K562 (cell line): ENCODE data around the gene CCM2. TPM values are rescaled to one million over a fixed set of nuclear protein-coding genes. Genes with fewer than 3 reads are reported as not detected.
"Not testable (repeated sequence)": the region's sequence is repeated elsewhere in the genome, so short reads cannot be mapped to it uniquely, and the experiment has no call there.

Experiments
- BRD9 ChIP-seq: fragments of 450-650 bp; IDR thresholded peaks from 2 replicates; pipeline ENCODE4 v1.6.1; 2018; ENCODE audit warnings: low read depth; ENCODE audit not compliant: partially characterized antibody
- CBFA2T2 ChIP-seq: fragments of 450-650 bp; conservative IDR thresholded peaks from 2 replicates; pipeline ENCODE4 v1.6.1; 2017; ENCODE audit warnings: mild to moderate bottlenecking
- CBFA2T3 ChIP-seq: fragments of 450-650 bp; IDR thresholded peaks from 2 replicates; pipeline ENCODE4 v1.6.1; 2017
- DPF2 ChIP-seq: fragments of 450-650 bp; IDR thresholded peaks from 2 replicates; pipeline ENCODE4 v1.6.1; 2016
- ETV5 ChIP-seq: sonication (generic); formaldehyde crosslinking; IDR thresholded peaks from 2 replicates; pipeline ENCODE4 v1.4.0; 2020; ENCODE audit warnings: low read depth, mild to moderate bottlenecking, missing genetic modification reagents
- FOXK2 ChIP-seq, 2 experiments: fragments of 450-650 bp; IDR thresholded peaks in 1 of 2; conservative IDR thresholded peaks in 1 of 2; 2 replicates each; pipeline ENCODE4 v1.6.1; 2016; ENCODE audit warnings: low read depth in 2 of 2, mild to moderate bottlenecking in 1 of 2
- HDAC8 ChIP-seq: fragments of 450-650 bp; IDR thresholded peaks from 2 replicates; pipeline ENCODE4 v1.6.1; 2016; ENCODE audit warnings: mild to moderate bottlenecking, missing genetic modification characterization, moderate library complexity, missing compliant biosample characterization
- LARP7 ChIP-seq: fragments of 450-650 bp; IDR thresholded peaks from 2 replicates; pipeline ENCODE4 v1.6.1; 2016
- MAZ ChIP-seq, 2 experiments: fragments of 450-650 bp in 1 of 2; sonication (generic) in 1 of 2; formaldehyde crosslinking; IDR thresholded peaks in 1 of 2; conservative IDR thresholded peaks in 1 of 2; 2 replicates each; pipeline versions ENCODE4 v1.4.0 to v1.5.0; 2020; ENCODE audit warnings: mild to moderate bottlenecking in 1 of 2, missing genetic modification reagents in 1 of 2
- MECOM ChIP-seq: fragments of 250-450 bp; sonication (Bioruptor Pico); IDR thresholded peaks from 2 replicates; pipeline ENCODE4 v1.8.0; 2022; ENCODE audit warnings: inconsistent platforms
- MYC ChIP-seq, 2 experiments: fragments of 250-450 bp in 1 of 2; sonication (Bioruptor Pico) in 1 of 2; IDR thresholded peaks; 2 replicates each; pipeline versions ENCODE4 v1.5.1 to v1.6.1; 2012 to 2021; ENCODE audit warnings: low read depth in 2 of 2, borderline replicate concordance in 1 of 2, improper control_type of control experiment in 1 of 2, low read length in 1 of 2, mild to moderate bottlenecking in 1 of 2, moderate library complexity in 1 of 2
- RAD51 ChIP-seq: fragments of 450-650 bp; IDR thresholded peaks from 2 replicates; pipeline ENCODE4 v1.7.1; 2016; ENCODE audit warnings: low read depth, mild to moderate bottlenecking, borderline replicate concordance
- RNF2 ChIP-seq: sonication (generic); IDR thresholded peaks from 2 replicates; pipeline ENCODE4 v1.6.1; 2016
- SMARCE1 ChIP-seq: fragments of 450-650 bp; IDR thresholded peaks from 2 replicates; pipeline ENCODE4 v1.7.1; 2016; ENCODE audit warnings: mild to moderate bottlenecking
- TAF7 ChIP-seq: fragments of 450-650 bp; IDR thresholded peaks from 2 replicates; pipeline ENCODE4 v1.6.1; 2016; ENCODE audit warnings: missing genetic modification characterization, missing compliant biosample characterization
- YY1 ChIP-seq, 3 experiments: IDR thresholded peaks; 2 replicates each; pipeline ENCODE4 v1.6.1; 2011; ENCODE audit warnings: low read length in 2 of 3, mild to moderate bottlenecking in 2 of 3, moderate library complexity in 2 of 3, borderline replicate concordance in 1 of 3, control low read depth in 1 of 3, low read depth in 1 of 3; ENCODE audit not compliant: insufficient read depth in 3 of 3, insufficient replicate concordance in 2 of 3, control insufficient read depth in 1 of 3, insufficient read length in 1 of 3; ENCODE audit errors: extremely low read depth in 1 of 3
- ZBTB33 ChIP-seq: sonication (generic); formaldehyde crosslinking; IDR thresholded peaks from 2 replicates; pipeline ENCODE4 v1.8.1; 2023; ENCODE audit warnings: mild to moderate bottlenecking, missing genetic modification reagents
- ZNF175 ChIP-seq: fragments of 200-800 bp; sonication (Bioruptor generic); IDR thresholded peaks from 2 replicates; pipeline ENCODE4 v1.6.1; 2016; ENCODE audit warnings: low read depth, mild to moderate bottlenecking, missing genetic modification characterization, missing compliant biosample characterization
- ZNF589 ChIP-seq: fragments of 200-800 bp; sonication (Bioruptor generic); IDR thresholded peaks from 2 replicates; pipeline ENCODE4 v1.6.1; 2016; ENCODE audit warnings: low read depth, missing genetic modification characterization, missing compliant biosample characterization
- ZNF668 ChIP-seq: fragments of 250-450 bp; sonication (Bioruptor Pico); IDR thresholded peaks from 2 replicates; pipeline ENCODE4 v1.8.0; 2022; ENCODE audit warnings: mild to moderate bottlenecking, inconsistent platforms
- ZNF740 ChIP-seq, 3 experiments: fragments of 200-800 bp in 1 of 3; sonication (Bioruptor generic) in 1 of 3; sonication (generic) in 1 of 3; formaldehyde crosslinking in 1 of 3; IDR thresholded peaks; 2 replicates each; pipeline versions ENCODE4 v1.6.1 to v1.8.0; 2016 to 2022; ENCODE audit warnings: mild to moderate bottlenecking in 2 of 3, missing compliant biosample characterization in 2 of 3, missing genetic modification characterization in 2 of 3, missing genetic modification reagents in 1 of 3
- ZNF76 ChIP-seq: fragments of 250-450 bp; sonication (Bioruptor Pico); IDR thresholded peaks from 2 replicates; pipeline ENCODE4 v1.4.0; 2020; ENCODE audit warnings: mild to moderate bottlenecking, moderate library complexity, borderline replicate concordance
- polyA plus RNA-seq, 8 experiments: library from polyadenylated mRNA; depleted of rRNA in 4 of 8; stranded (reverse) in 5 of 8; unstranded in 3 of 8; fragments of >200 nt; fragmentation: Nextera tagmentation in 2 of 8; fragmentation: Illumina TruSeq in 1 of 8; extraction: Ambion mirVana in 2 of 8; extraction: Trizol in 1 of 8; gene quantifications; 2 replicates each; pipeline versions ENCODE4 v1.2.1 to v1.2.3, GENCODE V29; 2011 to 2014; ENCODE audit warnings: inconsistent platforms in 1 of 8, missing spikeins in 1 of 8
- total RNA-seq, 7 experiments: library from RNA; depleted of rRNA in 6 of 7; stranded (reverse); fragments of >200 nt in 6 of 7; fragmentation: Illumina TruSeq in 2 of 7; extraction: Trizol in 2 of 7; gene quantifications; 2 replicates each; pipeline versions ENCODE4 v1.2.1 to v1.2.3, GENCODE V29; 2011 to 2021; ENCODE audit warnings: low replicate concordance in 1 of 7

CCM2 gene
- total and polyA plus RNA-seq, 9 of the 15 experiments (the other 6 are each of a cell fraction or from before 2014, with no cell fraction given): 0.41 to 38.6 (median 25.9) TPM

GRCh38 chr7:44992004-44992795, 7.8 kb upstream of the CCM2 start (continued):
- TF ChIP-seq ZNF740 (CRISPR knock-in tag; IDR thresholded peaks at IDR 0.05): not testable (repeated sequence)
- TF ChIP-seq ZNF740 (tag; IDR thresholded peaks at IDR 0.05): peak in 1 of 2 experiments; percentile 79; a peak in 1 of 4 replicates
- TF ChIP-seq MAZ (CRISPR knock-in tag; conservative IDR thresholded peaks at IDR 0.05 in 1 of 2, IDR thresholded peaks at IDR 0.05 in 1 of 2): peak in 1 of 2 experiments; percentile 54; a peak in 1 of 4 replicates
- peak; percentile 35; the same call in 1 of the 2 replicates for TF ChIP-seq RAD51
- TF ChIP-seq DPF2: peak; percentile 93
- TF ChIP-seq CBFA2T3: peak; percentile 92
- peak; percentile 77 for TF ChIP-seq MECOM (CRISPR knock-in tag)
- TF ChIP-seq ETV5 (CRISPR knock-in tag): peak; percentile 77; the same call in 1 of the 2 replicates
- peak; percentile 43; the same call in 1 of the 2 replicates for TF ChIP-seq RNF2
- TF ChIP-seq SMARCE1: peak; percentile 81; the same call in 1 of the 2 replicates
- TF ChIP-seq ZNF668: peak; percentile 77; the same call in 1 of the 2 replicates
- peak; percentile 88 for TF ChIP-seq TAF7 (tag)
- TF ChIP-seq HDAC8 (tag): peak; percentile 95
- peak; percentile 86; the same call in 1 of the 2 replicates for TF ChIP-seq ZNF589 (CRISPR knock-in tag)
- peak in 1 of 3 experiments; percentile 7 for TF ChIP-seq YY1 (IDR thresholded peaks at IDR 0.05; ENCODE audit: borderline replicate concordance in 1 of 3, control insufficient read depth in 1 of 3, extremely low read depth in 1 of 3, insufficient read depth in 3 of 3, insufficient read length in 1 of 3, insufficient replicate concordance in 2 of 3, low read depth in 1 of 3, low read length in 2 of 3)
- TF ChIP-seq ZNF175 (CRISPR knock-in tag): peak; percentile 90
- TF ChIP-seq FOXK2 (conservative IDR thresholded peaks at IDR 0.05 in 1 of 2, IDR thresholded peaks at IDR 0.05 in 1 of 2; ENCODE audit: low read depth in 2 of 2): peak; percentile 39 to 46
- TF ChIP-seq LARP7: 0 out of 2 replicates have a peak, but pooled peaks have one; percentile 49
- peak; percentile 88 for TF ChIP-seq CBFA2T2
- TF ChIP-seq ZBTB33 (CRISPR knock-in tag): 0 out of 2 replicates have a peak, but pooled peaks have one; percentile 14
- peak; percentile 85 for TF ChIP-seq ZNF76
- peak; percentile 38; the same call in 1 of the 2 replicates for TF ChIP-seq MYC (IDR thresholded peaks at IDR 0.05; ENCODE audit: low read depth, low read length)
- peak; percentile 63; the same call in 1 of the 2 replicates for TF ChIP-seq MYC (CRISPR knock-in tag; IDR thresholded peaks at IDR 0.05; ENCODE audit: borderline replicate concordance, low read depth)
- TF ChIP-seq BRD9: peak; percentile 70
